Neural cell (in vitro differentiated cells): ENCODE measurements around the gene WRNIP1.

Source experiments
- CTCF ChIP-seq: fragments of 450-650 bp; IDR thresholded peaks from 2 replicates; pipeline ENCODE4 v1.5.1; 2014; ENCODE audit warnings: antibody characterized with exemption, mild to moderate bottlenecking, moderate library complexity; ENCODE audit not compliant: poor library complexity, severe bottlenecking
- EP300 ChIP-seq: fragments of 450-650 bp; conservative IDR thresholded peaks from 2 replicates; pipeline ENCODE4 v1.6.1; 2014; ENCODE audit warnings: antibody characterized with exemption, mild to moderate bottlenecking, moderate library complexity; ENCODE audit not compliant: poor library complexity, severe bottlenecking
- EZH2 ChIP-seq: fragments of 200-600, 300-800 bp; shearing (Covaris generic), sonication (generic); IDR thresholded peaks from 2 replicates; pipeline ENCODE4 v1.6.1; 2014; ENCODE audit warnings: antibody characterized with exemption, low read length, borderline replicate concordance, mild to moderate bottlenecking; ENCODE audit not compliant: insufficient read depth, poor library complexity, severe bottlenecking
- MXI1 ChIP-seq: fragments of 450-650 bp; conservative IDR thresholded peaks from 2 replicates; pipeline ENCODE4 v1.6.1; 2014; ENCODE audit warnings: antibody characterized with exemption, mild to moderate bottlenecking; ENCODE audit not compliant: poor library complexity, severe bottlenecking
- POLR2AphosphoS5 ChIP-seq: IDR thresholded peaks from 2 replicates; pipeline ENCODE4 v1.6.1; 2012
- REST ChIP-seq: IDR thresholded peaks from 2 replicates; pipeline ENCODE4 v1.6.1; 2012; ENCODE audit warnings: borderline replicate concordance
- SMC3 ChIP-seq: fragments of 450-650 bp; conservative IDR thresholded peaks from 2 replicates; pipeline ENCODE4 v1.6.1; 2014; ENCODE audit warnings: antibody characterized with exemption, mild to moderate bottlenecking, moderate library complexity; ENCODE audit not compliant: poor library complexity

- TF ChIP-seq EP300, result no peak
- no peak for TF ChIP-seq SMC3
- no peak for TF ChIP-seq CTCF
- TF ChIP-seq MXI1, result no peak
- no peak for TF ChIP-seq EZH2
- TF ChIP-seq REST, result no peak
- TF ChIP-seq POLR2AphosphoS5, result no peak
Measured at GRCh38 chr6:2807342-2808090, 42.3 kb downstream of the WRNIP1 start.
